GM23248 (cell line): ENCODE measurements around the gene G0S2. TPM values are rescaled to one million over a fixed set of nuclear protein-coding genes. Genes with fewer than 3 reads are reported as not detected.

Experiments used
- DNase-seq: peaks from one replicate; pipeline ENCODE4 v3.0.0-alpha.2; 2015
- H2AFZ ChIP-seq: fragments of 200-600 bp; sonication (generic); 2 replicates; pipeline ENCODE4 v1.6.1; 2016; ENCODE audit warnings: antibody characterized with exemption
- H3F3A ChIP-seq: fragments of 200-600 bp; sonication (generic); 2 replicates; pipeline ENCODE4 v1.6.1; 2016; ENCODE audit warnings: mild to moderate bottlenecking, antibody characterized with exemption, mixed run types; ENCODE audit not compliant: insufficient read depth
- H3K27ac ChIP-seq: fragments of 200-600 bp; sonication (generic); 2 replicates; pipeline ENCODE4 v1.5.1; 2016; ENCODE audit warnings: mild to moderate bottlenecking
- H3K27me3 ChIP-seq: fragments of 200-600 bp; sonication (generic); replicated peaks from 2 replicates; pipeline ENCODE4 v1.6.1; 2016; ENCODE audit warnings: mild to moderate bottlenecking; ENCODE audit not compliant: insufficient read depth
- H3K36me3 ChIP-seq: fragments of 200-600 bp; sonication (generic); 2 replicates; pipeline ENCODE4 v1.6.1; 2016; ENCODE audit warnings: low read depth, mild to moderate bottlenecking
- H3K4me1 ChIP-seq: fragments of 200-600 bp; sonication (generic); 2 replicates; pipeline ENCODE4 v1.6.1; 2016; ENCODE audit warnings: mild to moderate bottlenecking; ENCODE audit not compliant: insufficient read depth
- H3K4me2 ChIP-seq: fragments of 200-600 bp; sonication (generic); one replicate; pipeline ENCODE4 v1.6.1; 2016; ENCODE audit warnings: mild to moderate bottlenecking; ENCODE audit not compliant: unreplicated experiment
- H3K4me3 ChIP-seq: fragments of 200-600 bp; sonication (generic); 2 replicates; pipeline ENCODE4 v1.5.1; 2016; ENCODE audit warnings: mild to moderate bottlenecking
- H3K79me2 ChIP-seq: fragments of 200-600 bp; sonication (generic); 2 replicates; pipeline ENCODE4 v1.6.1; 2016; ENCODE audit warnings: mild to moderate bottlenecking; ENCODE audit not compliant: insufficient read depth
- H3K9ac ChIP-seq: fragments of 200-600 bp; sonication (generic); 2 replicates; pipeline ENCODE4 v1.6.1; 2016; ENCODE audit warnings: mild to moderate bottlenecking
- H3K9me2 ChIP-seq: fragments of 200-600 bp; sonication (generic); 2 replicates; pipeline ENCODE4 v1.6.1; 2016; ENCODE audit warnings: mixed run types, mild to moderate bottlenecking, moderate library complexity; ENCODE audit not compliant: insufficient read depth
- H3K9me3 ChIP-seq: fragments of 200-600 bp; sonication (generic); one replicate; pipeline ENCODE4 v1.6.1; 2017; ENCODE audit warnings: low read depth
- H4K20me1 ChIP-seq: fragments of 200-600 bp; sonication (generic); 2 replicates; pipeline ENCODE4 v1.6.0; 2016; ENCODE audit not compliant: insufficient read depth
- EZH2 ChIP-seq: fragments of 200-600 bp; sonication (generic); IDR thresholded peaks from 2 replicates; pipeline ENCODE4 v1.6.1; 2018; ENCODE audit warnings: antibody characterized with exemption, mild to moderate bottlenecking; ENCODE audit not compliant: insufficient read depth, poor library complexity, severe bottlenecking
- EZH2phosphoT487 ChIP-seq: fragments of 200-600 bp; sonication (generic); IDR thresholded peaks from 2 replicates; pipeline ENCODE4 v1.6.1; 2018; ENCODE audit warnings: antibody characterized with exemption, moderate library complexity, mild to moderate bottlenecking, low read depth; ENCODE audit not compliant: insufficient read depth
- WGBS, 2 experiments: methylation state at CpG; one replicate each; pipeline ENCODE4 v1.1.6; 2015 to 2017; ENCODE audit warnings: low lambda C conversion rate in 2 of 2, low coverage in 1 of 2; ENCODE audit errors: missing lambda C conversion rate in 2 of 2; 5-methylcytosine and 5-hydroxymethylcytosine counted together
- in situ Hi-C: fragments of 300-500 bp; cut with MboI; formaldehyde crosslinking; loops from 2 replicates; pipeline ENCODE4 v1.15.0; 2020
- polyA plus RNA-seq: library from polyadenylated mRNA; unstranded; fragments of >200 nt; fragmentation: Nextera tagmentation; extraction: Ambion mirVana; gene quantifications from 2 replicates; pipeline ENCODE4 v1.2.1, GENCODE V29; 2016
- total RNA-seq: library from RNA; depleted of rRNA; stranded (reverse); fragments of >200 nt; shearing (Covaris generic); gene quantifications from 2 replicates; pipeline ENCODE4 v1.2.3, GENCODE V29; 2014

The G0S2 gene
- total and polyA plus RNA-seq, 2 experiments from 2014 or later: 0.65 to 2.0 TPM

GRCh38 chr1:209710847-209711246 is 35.6 kb downstream of the G0S2 start:
- H3K36me3 ChIP-seq: no peaks in the 10 kb centered on the region
- no peaks in the 10 kb centered on the region for H4K20me1 ChIP-seq
- no peaks in the 10 kb centered on the region for H3K9me3 ChIP-seq
- in situ Hi-C loops: no loop called here
- no peak overlapping the region for H3K9ac ChIP-seq
- no peak for DNase-seq
- no peak overlapping the region for H3K27ac ChIP-seq
- H3K4me2 ChIP-seq: no peak overlapping the region
- no peak overlapping the region for H2AFZ ChIP-seq
- H3K9me2 ChIP-seq: no peaks in the 10 kb centered on the region
- TF ChIP-seq EZH2 (no peak), EZH2phosphoT487 (no peak)
- peaks cover 19% of the 10 kb centered on the region; the same call in 1 of the 2 replicates for H3K4me1 ChIP-seq
- H3K27me3 ChIP-seq: no peaks in the 10 kb centered on the region
- WGBS, 2 experiments: 87 to 91% methylated on average over 3 of the region's 3 CpGs
- no peak overlapping the region for H3K4me3 ChIP-seq
- H3F3A ChIP-seq: no peaks in the 10 kb centered on the region
- no peaks in the 10 kb centered on the region for H3K79me2 ChIP-seq

- in situ Hi-C loops: no loop called here
- TF ChIP-seq EZH2phosphoT487: no peak
- TF ChIP-seq EZH2: no peak
- no peak overlapping the region for H2AFZ ChIP-seq
- no peaks in the 10 kb centered on the region for H3K79me2 ChIP-seq
- no peak overlapping the region for H3K27ac ChIP-seq
- no peaks in the 10 kb centered on the region for H4K20me1 ChIP-seq
- H3K9me3 ChIP-seq: no peaks in the 10 kb centered on the region
- no peaks in the 10 kb centered on the region for H3K36me3 ChIP-seq
- no peak overlapping the region for H3K4me2 ChIP-seq
- 0 out of 2 replicates have a peak, but pooled peaks cover 10% of the 10 kb centered on the region for H3K4me1 ChIP-seq
- DNase-seq: no peak
- H3K4me3 ChIP-seq: no peak overlapping the region
- no peaks in the 10 kb centered on the region for H3K9me2 ChIP-seq
- H3K9ac ChIP-seq: no peak overlapping the region
- H3F3A ChIP-seq: no peaks in the 10 kb centered on the region
- peaks cover 7% of the 10 kb centered on the region; the same call in 1 of the 2 replicates for H3K27me3 ChIP-seq
- 58 to 75% methylated on average over 2 of the region's 2 CpGs for WGBS, 2 experiments
Measured at GRCh38 chr1:209714338-209714737, 39.1 kb downstream of the G0S2 start.

- no peak overlapping the region for H2AFZ ChIP-seq
- no peaks in the 10 kb centered on the region for H3F3A ChIP-seq
- no peaks in the 10 kb centered on the region for H3K79me2 ChIP-seq
- 0 out of 2 replicates have a peak, but pooled peaks cover 10% of the 10 kb centered on the region for H3K4me1 ChIP-seq
- no peaks in the 10 kb centered on the region for H4K20me1 ChIP-seq
- H3K27me3 ChIP-seq: peaks cover 7% of the 10 kb centered on the region; the same call in 1 of the 2 replicates
- H3K4me3 ChIP-seq: no peak overlapping the region
- no peaks in the 10 kb centered on the region for H3K9me3 ChIP-seq
- no peak overlapping the region for H3K27ac ChIP-seq
- no peak for TF ChIP-seq EZH2phosphoT487
- no peak for TF ChIP-seq EZH2
- H3K9ac ChIP-seq: no peak overlapping the region
- no peak for DNase-seq
- no peak overlapping the region for H3K4me2 ChIP-seq
- no peaks in the 10 kb centered on the region for H3K9me2 ChIP-seq
- H3K36me3 ChIP-seq: no peaks in the 10 kb centered on the region
- in situ Hi-C loops: no loop called here
Measured at GRCh38 chr1:209715314-209715713, 40.1 kb downstream of the G0S2 start.

- H3K4me1 ChIP-seq: 0 out of 2 replicates have a peak, but pooled peaks cover 7% of the 10 kb centered on the region
- no peaks in the 10 kb centered on the region for H3K9me3 ChIP-seq
- no peak overlapping the region for H3K9ac ChIP-seq
- WGBS, 2 experiments: 48 to 52% methylated on average over 2 of the region's 2 CpGs
- no peak overlapping the region for H3K4me3 ChIP-seq
- H2AFZ ChIP-seq: no peak overlapping the region
- H3K27ac ChIP-seq: no peak overlapping the region
- H3F3A ChIP-seq: no peaks in the 10 kb centered on the region
- no peak overlapping the region for H3K4me2 ChIP-seq
- H3K9me2 ChIP-seq: no peaks in the 10 kb centered on the region
- H4K20me1 ChIP-seq: no peaks in the 10 kb centered on the region
- no peak for TF ChIP-seq EZH2phosphoT487
- no peak for TF ChIP-seq EZH2
- no peaks in the 10 kb centered on the region for H3K79me2 ChIP-seq
- H3K36me3 ChIP-seq: no peaks in the 10 kb centered on the region
- DNase-seq: no peak
- in situ Hi-C loops: no loop called here
- peaks cover 7% of the 10 kb centered on the region; the same call in 1 of the 2 replicates for H3K27me3 ChIP-seq
Measured at GRCh38 chr1:209717818-209718217, 42.6 kb downstream of the G0S2 start.

DNA sequence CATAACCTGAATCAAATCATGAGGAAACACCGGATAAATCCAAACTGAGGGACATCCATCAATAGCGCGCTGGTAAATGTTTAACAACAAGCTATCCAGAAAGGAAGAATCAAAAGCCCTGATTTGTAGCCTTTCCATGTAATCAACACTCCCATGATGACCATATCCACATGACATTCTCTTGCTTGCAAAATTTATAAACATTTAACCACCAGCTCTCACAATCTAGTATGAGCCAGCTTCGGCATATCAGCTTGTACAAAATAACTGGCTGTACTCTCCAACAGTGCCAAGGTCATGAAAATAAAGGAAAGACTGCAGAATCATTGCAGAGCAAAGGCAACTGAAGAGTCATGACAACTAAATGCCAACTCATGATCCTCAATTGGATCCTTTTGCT is 45.1 kb downstream of the G0S2 start:
- Histone ChIP-seq H3K79me2 (no peaks in the 10 kb centered on the region), H3K9ac (no peak overlapping the region), H3K27ac (no peak overlapping the region), H2AFZ (no peak overlapping the region), H4K20me1 (no peaks in the 10 kb centered on the region), H3K36me3 (no peaks in the 10 kb centered on the region), H3K27me3 (peaks cover 7% of the 10 kb centered on the region; the same call in 1 of the 2 replicates), H3K9me3 (no peaks in the 10 kb centered on the region), H3K9me2 (no peaks in the 10 kb centered on the region), H3K4me1 (no peaks in the 10 kb centered on the region), H3K4me3 (no peak overlapping the region), H3F3A (no peaks in the 10 kb centered on the region), H3K4me2 (no peak overlapping the region)
- TF ChIP-seq EZH2 (no peak), EZH2phosphoT487 (no peak)
- 79% methylated on average over 4 of the region's 4 CpGs for WGBS, 2 experiments
- in situ Hi-C loops: no loop called here
- DNase-seq: no peak
